SK-N-SH treated with all-trans-retinoic acid at 6 μM for 48 hours (cell line): Measurements from ENCODE around the gene NRSN2.
A peak's percentile ranks its signal among the peaks of the same experiment; 100 is the strongest.
"Not testable (repeated sequence)": the region's sequence is repeated elsewhere in the genome, so short reads cannot be mapped to it uniquely, and the experiment has no call there.

Source experiments
- ATAC-seq: fragments of 200-7000 bp; cut with Tn5 transposase; 3 replicates; pipeline ENCODE4 v1.9.1; 2020; ENCODE audit warnings: mild to moderate bottlenecking, moderate library complexity
- ARNTL ChIP-seq: fragments of 450-650 bp; formaldehyde crosslinking; IDR thresholded peaks from 2 replicates; pipeline ENCODE4 v1.5.0; 2020; ENCODE audit warnings: low read depth, mild to moderate bottlenecking, moderate library complexity, borderline replicate concordance
- BACH2 ChIP-seq: fragments of 250-450 bp; sonication (Bioruptor Pico); IDR thresholded peaks from 2 replicates; pipeline ENCODE4 v1.9.0; 2021; ENCODE audit warnings: mild to moderate bottlenecking, borderline replicate concordance
- CSDC2 ChIP-seq: fragments of 250-450 bp; sonication (Bioruptor Pico); IDR thresholded peaks from 2 replicates; pipeline ENCODE4 v1.5.0; 2020; ENCODE audit warnings: mild to moderate bottlenecking, moderate library complexity
- ESRRG ChIP-seq: fragments of 250-450 bp; sonication (Bioruptor Pico); IDR thresholded peaks from 2 replicates; pipeline ENCODE4 v1.6.1; 2021; ENCODE audit warnings: mild to moderate bottlenecking
- GLIS3 ChIP-seq: fragments of 250-450 bp; sonication (Bioruptor Pico); IDR thresholded peaks from 2 replicates; pipeline ENCODE4 v1.5.0; 2020; ENCODE audit warnings: mild to moderate bottlenecking, moderate library complexity
- ISL1 ChIP-seq: fragments of 250-450 bp; sonication (Bioruptor Pico); IDR thresholded peaks from 2 replicates; pipeline ENCODE4 v2.1.2; 2022; ENCODE audit warnings: mild to moderate bottlenecking, moderate library complexity
- OSR1 ChIP-seq: fragments of 250-450 bp; sonication (Bioruptor Pico); IDR thresholded peaks from 2 replicates; pipeline ENCODE4 v1.8.0; 2022; ENCODE audit warnings: moderate library complexity, mild to moderate bottlenecking, inconsistent platforms
- PPARA ChIP-seq: fragments of 250-450 bp; sonication (Bioruptor Pico); IDR thresholded peaks from 2 replicates; pipeline ENCODE4 v1.5.0; 2020; ENCODE audit warnings: mild to moderate bottlenecking, borderline replicate concordance
- RARB ChIP-seq: fragments of 250-450 bp; sonication (Bioruptor Pico); IDR thresholded peaks from 2 replicates; pipeline ENCODE4 v1.8.0; 2021; ENCODE audit warnings: mild to moderate bottlenecking, moderate library complexity
- TCF4 ChIP-seq: fragments of 250-450 bp; sonication (Bioruptor Pico); IDR thresholded peaks from 2 replicates; pipeline ENCODE4 v1.8.0; 2021; ENCODE audit warnings: mild to moderate bottlenecking, moderate library complexity, borderline replicate concordance
- TOX ChIP-seq: fragments of 250-450 bp; sonication (Bioruptor Pico); IDR thresholded peaks from 2 replicates; pipeline ENCODE4 v1.8.0; 2021; ENCODE audit warnings: mild to moderate bottlenecking, moderate library complexity, borderline replicate concordance
- ZC3H10 ChIP-seq: fragments of 250-450 bp; sonication (Bioruptor Pico); IDR thresholded peaks from 2 replicates; pipeline ENCODE4 v1.5.1; 2021; ENCODE audit warnings: mild to moderate bottlenecking, moderate library complexity
- ZFP30 ChIP-seq: fragments of 450-650 bp; formaldehyde crosslinking; IDR thresholded peaks from 2 replicates; pipeline ENCODE4 v1.5.0; 2022; ENCODE audit warnings: mild to moderate bottlenecking, moderate library complexity
- ZNF565 ChIP-seq: fragments of 450-650 bp; formaldehyde crosslinking; conservative IDR thresholded peaks from 2 replicates; pipeline ENCODE4 v1.5.0; 2020; ENCODE audit warnings: low read depth, mild to moderate bottlenecking, moderate library complexity
- ZNF70 ChIP-seq: fragments of 450-650 bp; formaldehyde crosslinking; IDR thresholded peaks from 2 replicates; pipeline ENCODE4 v1.5.0; 2020; ENCODE audit warnings: mild to moderate bottlenecking, moderate library complexity
- ZNF8 ChIP-seq: fragments of 450-650 bp; formaldehyde crosslinking; IDR thresholded peaks from 2 replicates; pipeline ENCODE4 v1.5.0; 2020; ENCODE audit warnings: mild to moderate bottlenecking, moderate library complexity
- TF ChIP-seq, protein P1 (sequence below): fragments of 250-450 bp; sonication (Bioruptor Pico); IDR thresholded peaks from 2 replicates; pipeline ENCODE4 v1.5.1; 2021; ENCODE audit warnings: mild to moderate bottlenecking, moderate library complexity
- TF ChIP-seq, protein P2 (sequence below): fragments of 250-450 bp; sonication (Bioruptor Pico); IDR thresholded peaks from 2 replicates; pipeline ENCODE4 v1.8.0; 2020; ENCODE audit warnings: mild to moderate bottlenecking, moderate library complexity, borderline replicate concordance
- TF ChIP-seq, protein P3 (sequence below): fragments of 250-450 bp; sonication (Bioruptor Pico); IDR thresholded peaks from 2 replicates; pipeline ENCODE4 v1.5.1; 2020; ENCODE audit warnings: low read depth, mild to moderate bottlenecking, moderate library complexity
- TF ChIP-seq, protein P4 (sequence below): fragments of 250-450 bp; sonication (Bioruptor Pico); IDR thresholded peaks from 2 replicates; pipeline ENCODE4 v1.8.0; 2021; ENCODE audit warnings: low read depth, mild to moderate bottlenecking, moderate library complexity, borderline replicate concordance

NRSN2 gene

DNA sequence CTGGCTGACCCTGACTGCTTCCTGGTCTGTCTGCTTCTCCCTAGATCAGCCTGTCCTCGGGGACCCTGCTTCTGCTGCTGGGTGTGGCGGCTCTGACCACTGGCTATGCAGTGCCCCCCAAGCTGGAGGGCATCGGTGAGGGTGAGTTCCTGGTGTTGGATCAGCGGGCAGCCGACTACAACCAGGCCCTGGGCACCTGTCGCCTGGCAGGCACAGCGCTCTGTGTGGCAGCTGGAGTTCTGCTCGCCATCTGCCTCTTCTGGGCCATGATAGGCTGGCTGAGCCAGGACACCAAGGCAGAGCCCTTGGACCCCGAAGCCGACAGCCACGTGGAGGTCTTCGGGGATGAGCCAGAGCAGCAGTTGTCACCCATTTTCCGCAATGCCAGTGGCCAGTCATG is 6.3 kb downstream of the NRSN2 start:
- no peak for TF ChIP-seq TOX
- TF ChIP-seq, protein P1, sequence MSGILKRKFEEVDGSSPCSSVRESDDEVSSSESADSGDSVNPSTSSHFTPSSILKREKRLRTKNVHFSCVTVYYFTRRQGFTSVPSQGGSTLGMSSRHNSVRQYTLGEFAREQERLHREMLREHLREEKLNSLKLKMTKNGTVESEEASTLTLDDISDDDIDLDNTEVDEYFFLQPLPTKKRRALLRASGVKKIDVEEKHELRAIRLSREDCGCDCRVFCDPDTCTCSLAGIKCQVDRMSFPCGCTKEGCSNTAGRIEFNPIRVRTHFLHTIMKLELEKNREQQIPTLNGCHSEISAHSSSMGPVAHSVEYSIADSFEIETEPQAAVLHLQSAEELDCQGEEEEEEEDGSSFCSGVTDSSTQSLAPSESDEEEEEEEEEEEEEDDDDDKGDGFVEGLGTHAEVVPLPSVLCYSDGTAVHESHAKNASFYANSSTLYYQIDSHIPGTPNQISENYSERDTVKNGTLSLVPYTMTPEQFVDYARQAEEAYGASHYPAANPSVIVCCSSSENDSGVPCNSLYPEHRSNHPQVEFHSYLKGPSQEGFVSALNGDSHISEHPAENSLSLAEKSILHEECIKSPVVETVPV, result no peak
- no peak for TF ChIP-seq TCF4 (CRISPR knock-in tag)
- no peak for TF ChIP-seq ZNF8 (CRISPR knock-in tag)
- TF ChIP-seq, protein P2, sequence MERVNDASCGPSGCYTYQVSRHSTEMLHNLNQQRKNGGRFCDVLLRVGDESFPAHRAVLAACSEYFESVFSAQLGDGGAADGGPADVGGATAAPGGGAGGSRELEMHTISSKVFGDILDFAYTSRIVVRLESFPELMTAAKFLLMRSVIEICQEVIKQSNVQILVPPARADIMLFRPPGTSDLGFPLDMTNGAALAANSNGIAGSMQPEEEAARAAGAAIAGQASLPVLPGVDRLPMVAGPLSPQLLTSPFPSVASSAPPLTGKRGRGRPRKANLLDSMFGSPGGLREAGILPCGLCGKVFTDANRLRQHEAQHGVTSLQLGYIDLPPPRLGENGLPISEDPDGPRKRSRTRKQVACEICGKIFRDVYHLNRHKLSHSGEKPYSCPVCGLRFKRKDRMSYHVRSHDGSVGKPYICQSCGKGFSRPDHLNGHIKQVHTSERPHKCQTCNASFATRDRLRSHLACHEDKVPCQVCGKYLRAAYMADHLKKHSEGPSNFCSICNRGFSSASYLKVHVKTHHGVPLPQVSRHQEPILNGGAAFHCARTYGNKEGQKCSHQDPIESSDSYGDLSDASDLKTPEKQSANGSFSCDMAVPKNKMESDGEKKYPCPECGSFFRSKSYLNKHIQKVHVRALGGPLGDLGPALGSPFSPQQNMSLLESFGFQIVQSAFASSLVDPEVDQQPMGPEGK (CRISPR knock-in tag), result no peak
- no peak for TF ChIP-seq ZNF565 (CRISPR knock-in tag)
- no peak for TF ChIP-seq CSDC2 (CRISPR knock-in tag)
- no peak for TF ChIP-seq ZFP30 (CRISPR knock-in tag)
- TF ChIP-seq GLIS3, result no peak
- TF ChIP-seq, protein P3, sequence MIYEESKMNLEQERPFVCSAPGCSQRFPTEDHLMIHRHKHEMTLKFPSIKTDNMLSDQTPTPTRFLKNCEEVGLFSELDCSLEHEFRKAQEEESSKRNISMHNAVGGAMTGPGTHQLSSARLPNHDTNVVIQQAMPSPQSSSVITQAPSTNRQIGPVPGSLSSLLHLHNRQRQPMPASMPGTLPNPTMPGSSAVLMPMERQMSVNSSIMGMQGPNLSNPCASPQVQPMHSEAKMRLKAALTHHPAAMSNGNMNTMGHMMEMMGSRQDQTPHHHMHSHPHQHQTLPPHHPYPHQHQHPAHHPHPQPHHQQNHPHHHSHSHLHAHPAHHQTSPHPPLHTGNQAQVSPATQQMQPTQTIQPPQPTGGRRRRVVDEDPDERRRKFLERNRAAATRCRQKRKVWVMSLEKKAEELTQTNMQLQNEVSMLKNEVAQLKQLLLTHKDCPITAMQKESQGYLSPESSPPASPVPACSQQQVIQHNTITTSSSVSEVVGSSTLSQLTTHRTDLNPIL (CRISPR knock-in tag), result no peak
- no peak for TF ChIP-seq BACH2
- no peak for TF ChIP-seq PPARA
- TF ChIP-seq ZNF70, result no peak
- TF ChIP-seq ESRRG (CRISPR knock-in tag), result no peak
- TF ChIP-seq OSR1 (CRISPR knock-in tag), result no peak
- no peak for TF ChIP-seq ZC3H10 (CRISPR knock-in tag)
- TF ChIP-seq ARNTL, result no peak
- TF ChIP-seq, all 23 proteins: peak for 0
- no peak for ATAC-seq

DNA sequence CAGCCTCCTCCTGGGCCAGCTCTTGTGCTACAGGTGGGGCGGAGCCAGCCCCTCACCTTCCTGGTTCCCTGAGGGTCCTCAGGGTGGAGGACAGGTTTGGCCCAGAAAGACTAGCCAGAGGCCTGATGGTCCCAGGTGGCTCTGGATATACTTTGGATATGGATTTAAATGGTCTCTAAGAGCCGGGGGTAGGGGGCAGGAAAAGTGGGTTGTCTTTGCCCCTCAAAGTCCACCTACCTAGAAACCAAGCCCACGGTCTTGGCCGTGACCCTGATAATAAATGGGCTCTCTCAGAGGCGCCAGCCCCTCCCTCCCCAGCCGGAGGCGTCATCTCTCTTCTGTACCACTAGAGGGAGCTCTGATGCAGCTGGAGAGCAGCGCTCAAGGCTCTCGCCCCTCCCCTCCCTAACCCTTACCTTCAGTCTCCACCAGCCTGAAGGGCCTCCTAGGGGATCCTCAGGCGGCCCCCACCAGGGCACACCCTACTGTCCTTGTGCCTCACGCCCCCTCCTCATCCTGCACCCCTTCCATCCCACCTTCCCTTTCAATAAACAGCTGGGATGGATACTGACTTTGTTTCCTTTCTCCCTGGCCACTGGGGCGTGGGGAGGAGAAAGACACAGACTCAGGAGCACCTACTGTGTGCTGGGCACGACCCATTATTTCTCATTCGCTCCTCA is 7.5 kb downstream of the NRSN2 start:
- TF ChIP-seq ZC3H10 (CRISPR knock-in tag), result no peak
- TF ChIP-seq ZNF70, result peak; percentile 79
- TF ChIP-seq, protein P2 (CRISPR knock-in tag), result 0 out of 2 replicates have a peak, but pooled peaks have one; percentile 24
- peak; percentile 96 for ATAC-seq

DNA sequence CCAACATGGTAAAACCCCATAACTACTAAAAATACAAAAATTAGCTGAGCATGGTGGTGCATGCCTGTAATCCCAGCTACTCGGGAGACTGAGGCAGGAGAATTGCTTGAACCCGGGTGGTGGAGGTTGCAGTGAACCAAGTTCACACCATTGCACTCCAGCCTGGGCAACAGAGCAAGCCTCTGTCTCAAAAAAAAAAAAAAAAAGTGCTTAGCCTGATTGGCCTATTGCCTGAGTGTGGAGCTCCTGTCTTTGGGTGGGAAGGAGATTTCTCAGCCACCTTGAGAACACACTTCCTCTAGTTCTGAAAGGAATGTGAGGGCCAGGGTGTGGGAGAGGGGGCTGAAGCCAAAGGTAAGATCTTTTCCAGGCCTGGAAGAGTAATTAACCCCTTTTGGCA is 9.2 kb downstream of the NRSN2 start:
- ATAC-seq, result not testable (repeated sequence)

DNA sequence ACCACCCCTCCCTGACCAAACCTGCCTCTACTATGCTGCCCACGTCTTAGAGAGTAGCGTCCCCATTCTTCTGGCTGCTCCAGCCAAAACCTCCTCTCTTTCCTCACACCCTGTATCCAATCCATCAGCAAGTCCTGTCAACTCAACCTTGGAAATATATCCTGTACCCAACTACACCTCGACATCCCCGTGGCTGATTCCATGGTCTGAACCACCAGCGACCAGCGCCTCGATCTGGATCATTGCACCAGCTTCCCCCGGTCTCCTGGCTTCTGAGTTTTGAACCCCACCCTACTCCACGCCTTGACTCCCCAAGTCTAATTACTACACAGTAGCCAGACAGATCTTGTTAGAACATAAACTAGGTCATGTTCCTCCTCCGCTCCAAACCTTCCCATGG is 9.8 kb downstream of the NRSN2 start:
- no peak for ATAC-seq
- TF ChIP-seq RARB, result no peak
- TF ChIP-seq, protein P1, result no peak
- TF ChIP-seq OSR1 (CRISPR knock-in tag), result no peak
- TF ChIP-seq, protein P2 (CRISPR knock-in tag), result no peak
- TF ChIP-seq PPARA, result no peak
- TF ChIP-seq ARNTL, result no peak
- TF ChIP-seq, protein P4, sequence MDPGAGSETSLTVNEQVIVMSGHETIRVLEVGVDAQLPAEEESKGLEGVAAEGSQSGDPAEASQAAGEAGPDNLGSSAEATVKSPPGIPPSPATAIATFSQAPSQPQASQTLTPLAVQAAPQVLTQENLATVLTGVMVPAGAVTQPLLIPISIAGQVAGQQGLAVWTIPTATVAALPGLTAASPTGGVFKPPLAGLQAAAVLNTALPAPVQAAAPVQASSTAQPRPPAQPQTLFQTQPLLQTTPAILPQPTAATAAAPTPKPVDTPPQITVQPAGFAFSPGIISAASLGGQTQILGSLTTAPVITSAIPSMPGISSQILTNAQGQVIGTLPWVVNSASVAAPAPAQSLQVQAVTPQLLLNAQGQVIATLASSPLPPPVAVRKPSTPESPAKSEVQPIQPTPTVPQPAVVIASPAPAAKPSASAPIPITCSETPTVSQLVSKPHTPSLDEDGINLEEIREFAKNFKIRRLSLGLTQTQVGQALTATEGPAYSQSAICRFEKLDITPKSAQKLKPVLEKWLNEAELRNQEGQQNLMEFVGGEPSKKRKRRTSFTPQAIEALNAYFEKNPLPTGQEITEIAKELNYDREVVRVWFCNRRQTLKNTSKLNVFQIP (CRISPR knock-in tag), result no peak
- TF ChIP-seq, protein P3 (CRISPR knock-in tag), result no peak
- no peak for TF ChIP-seq ZFP30 (CRISPR knock-in tag)
- no peak for TF ChIP-seq ISL1 (CRISPR knock-in tag)
